Activated CD4-positive, alpha-beta T cell treated with anti-CD3 and anti-CD28 coated beads, Interleukin-2, amount 50 U/mL, for 48 hours (primary cell): Measurements from ENCODE around the gene GSTA1.
"Not testable (repeated sequence)": the region's sequence is repeated elsewhere in the genome, so short reads cannot be mapped to it uniquely, and the experiment has no call there.

Source experiments
- DNase-seq, 2 experiments: peaks; one replicate each; pipeline ENCODE4 v3.0.0-alpha.2; 2020

GSTA1 gene

GRCh38 chr6:52803668-52804255, at the start of gene GSTA1:
TSS of gene GSTA1 (minus strand) at chr6:52803816. CDS start at chr6:52799267, 4,549 bp downstream.
- not testable (repeated sequence) for DNase-seq

GRCh38 chr6:52849137-52849536, 45.5 kb upstream of the GSTA1 start:
- no peak for DNase-seq

GRCh38 chr6:52846002-52846401, 42.4 kb upstream of the GSTA1 start:
- DNase-seq, result no peak

- no peak for DNase-seq
Observed at GRCh38 chr6:52843605-52844004, 40.0 kb upstream of the GSTA1 start.

GRCh38 chr6:52840763-52841585, 37.4 kb upstream of the GSTA1 start, which contains the start of gene GSTA5:
TSS of gene GSTA5 (minus strand) at chr6:52840813.
- no peak for DNase-seq

GRCh38 chr6:52839124-52840055, 35.8 kb upstream of the GSTA1 start:
- peak; percentile 54 to 65 for DNase-seq

- DNase-seq, result no peak
Observed at GRCh38 chr6:52834481-52834880, 30.9 kb upstream of the GSTA1 start.

- DNase-seq, result not testable (repeated sequence)
Observed at GRCh38 chr6:52830869-52831268, 27.3 kb upstream of the GSTA1 start.

GRCh38 chr6:52829046-52829817, 25.6 kb upstream of the GSTA1 start:
- DNase-seq, result no peak

GRCh38 chr6:52828621-52829020, 25.0 kb upstream of the GSTA1 start:
- not testable (repeated sequence) for DNase-seq

- DNase-seq, result not testable (repeated sequence)
Observed at GRCh38 chr6:52827073-52827783, 23.6 kb upstream of the GSTA1 start.

- DNase-seq, result no peak
Observed at GRCh38 chr6:52826513-52826912, 22.9 kb upstream of the GSTA1 start.

- not testable (repeated sequence) for DNase-seq
Observed at GRCh38 chr6:52825900-52826459, 22.4 kb upstream of the GSTA1 start.

GRCh38 chr6:52825270-52825793, 21.7 kb upstream of the GSTA1 start:
- not testable (repeated sequence) for DNase-seq

GRCh38 chr6:52821842-52822241, 18.2 kb upstream of the GSTA1 start:
- DNase-seq, result no peak

- DNase-seq, result no peak
Observed at GRCh38 chr6:52820198-52820597, 16.6 kb upstream of the GSTA1 start.

GRCh38 chr6:52815167-52816092, 11.8 kb upstream of the GSTA1 start:
- DNase-seq, result peak; percentile 40 to 59

GRCh38 chr6:52814545-52814944, 10.9 kb upstream of the GSTA1 start:
- not testable (repeated sequence) for DNase-seq

- not testable (repeated sequence) for DNase-seq
Observed at GRCh38 chr6:52809777-52810176, 6.2 kb upstream of the GSTA1 start.

- no peak for DNase-seq
Observed at GRCh38 chr6:52808660-52809059, 5.0 kb upstream of the GSTA1 start.
